NB4 (cell line): ENCODE measurements around the gene ASCC3.

ENCODE experiments used
- CTCF ChIP-seq: IDR thresholded peaks from one replicate; pipeline ENCODE4 v1.5.1; 2012; ENCODE audit warnings: low read depth, low read length
- MAX ChIP-seq: IDR thresholded peaks from 2 replicates; pipeline ENCODE4 v1.6.1; 2011; ENCODE audit warnings: low read depth, low read length
- MYC ChIP-seq: IDR thresholded peaks from 2 replicates; pipeline ENCODE4 v1.6.1; 2011; ENCODE audit warnings: low read depth, low read length
- POLR2A ChIP-seq: IDR thresholded peaks from 2 replicates; pipeline ENCODE4 v1.6.1; 2011; ENCODE audit warnings: mild to moderate bottlenecking; ENCODE audit not compliant: insufficient read length; ENCODE audit errors: extremely low read depth

- TF ChIP-seq CTCF: no peak
- TF ChIP-seq POLR2A: no peak
- no peak for TF ChIP-seq MAX
- TF ChIP-seq MYC: no peak
Observed at GRCh38 chr6:100504786-100505737, 376.1 kb downstream of the ASCC3 start.
